Measurements from ENCODE around the gene SYNPO.

SYNPO gene

DNA sequence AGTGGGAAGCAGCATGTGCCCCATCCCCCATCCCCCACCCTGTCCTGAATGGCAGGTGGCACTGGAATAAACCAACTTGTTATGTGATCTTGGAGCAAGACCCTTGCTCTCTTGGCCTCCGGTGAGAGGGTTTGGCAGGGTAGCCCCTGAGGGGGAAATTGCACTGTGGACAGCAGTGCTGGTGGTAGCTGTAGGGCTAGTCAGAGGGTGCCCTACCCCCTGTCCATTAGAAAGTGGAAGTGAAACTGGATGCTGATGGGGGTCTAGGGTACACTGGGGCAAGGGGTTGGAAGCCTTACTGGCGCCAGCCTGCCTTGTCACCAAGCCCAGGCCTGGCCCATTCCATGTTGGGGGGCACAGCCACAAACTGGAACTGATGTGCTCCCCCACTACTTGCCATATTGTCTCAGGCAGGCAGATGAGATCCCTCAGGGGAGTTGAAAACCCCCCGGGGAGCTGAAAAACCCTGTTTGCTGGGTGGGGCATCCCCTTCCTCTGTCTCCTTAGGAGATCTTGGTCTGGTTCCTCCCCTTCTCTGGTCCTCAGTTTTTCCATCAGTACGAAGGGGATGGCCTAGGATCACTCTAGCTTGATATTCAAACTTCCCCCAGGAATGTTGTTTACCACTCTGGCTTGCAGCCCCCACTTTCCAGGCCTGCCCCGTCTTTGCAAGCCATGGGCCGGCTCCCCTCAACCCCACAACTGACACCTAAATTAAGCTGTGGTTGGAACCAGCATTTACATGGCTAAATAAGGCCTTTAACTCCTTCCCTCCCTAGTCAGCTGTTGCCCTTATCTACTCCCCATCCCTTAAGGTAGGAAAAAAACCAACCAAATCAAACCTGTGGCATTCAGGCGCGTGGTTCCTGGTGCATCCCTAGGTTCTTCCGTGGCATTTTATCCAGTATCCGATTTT, 14.4 kb upstream of the SYNPO start:
- no peak for DNase-seq

DNA sequence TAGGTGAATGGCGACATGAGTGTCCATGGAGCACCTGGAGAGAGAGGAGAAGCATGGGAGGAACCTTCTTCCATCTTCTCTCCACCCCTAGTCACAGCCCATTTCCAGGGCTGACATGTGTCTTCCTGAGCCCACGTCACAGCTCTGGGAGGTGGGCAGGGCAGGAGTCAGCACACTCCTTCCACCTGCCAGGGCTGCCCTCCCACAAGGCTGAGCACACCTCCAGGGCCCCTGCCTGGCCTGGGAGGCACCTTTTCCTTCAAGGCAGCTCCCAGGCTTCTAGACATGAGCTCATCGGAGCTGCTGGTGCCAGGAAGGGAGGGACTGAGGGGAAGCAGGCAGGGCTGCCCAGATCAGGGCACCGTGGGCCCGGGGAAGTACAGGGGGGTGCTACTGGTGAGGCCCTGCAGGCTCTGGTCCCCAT, 13.6 kb upstream of the SYNPO start:
- DNase-seq: no peak

DNA sequence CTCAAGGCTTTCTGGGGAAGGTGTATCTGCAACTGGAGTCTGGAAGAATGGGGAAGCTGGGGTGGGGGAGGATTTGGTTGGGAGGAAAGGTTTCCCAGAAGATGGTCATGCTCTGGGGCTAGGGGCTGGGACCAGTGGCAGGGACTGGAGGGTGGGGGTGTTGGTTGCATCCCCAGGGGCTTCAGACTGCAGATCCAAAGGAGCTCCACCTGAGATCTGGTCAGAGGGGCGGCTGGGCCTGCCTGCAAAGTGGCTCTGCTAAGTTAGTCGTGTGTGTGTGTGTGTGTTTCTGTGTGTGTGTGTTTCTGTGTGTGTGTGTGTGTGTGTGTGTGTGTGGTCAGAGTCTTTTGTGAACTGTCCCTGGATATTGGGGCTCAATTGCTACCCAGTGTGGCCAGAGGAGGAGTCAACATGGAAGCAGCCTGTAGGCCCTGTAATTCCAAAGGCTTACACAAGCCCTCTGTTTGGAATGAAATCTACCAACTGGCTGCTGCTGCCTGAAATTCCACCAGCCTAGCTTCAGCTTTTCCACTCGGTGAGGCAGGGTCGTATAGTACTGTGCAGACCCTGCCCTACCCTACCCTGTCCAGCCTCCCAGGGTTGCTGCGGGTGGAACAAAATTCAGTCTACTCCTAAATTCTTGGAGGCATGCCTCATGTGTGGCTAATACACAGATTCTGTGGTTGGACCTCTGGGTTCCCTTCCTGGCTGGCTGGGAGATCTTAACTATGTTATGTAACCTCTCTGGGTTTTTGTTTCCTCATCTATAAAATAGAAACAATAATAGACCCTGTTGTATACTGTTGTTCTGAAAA, 12.5 kb upstream of the SYNPO start:
- no peak for DNase-seq

DNA sequence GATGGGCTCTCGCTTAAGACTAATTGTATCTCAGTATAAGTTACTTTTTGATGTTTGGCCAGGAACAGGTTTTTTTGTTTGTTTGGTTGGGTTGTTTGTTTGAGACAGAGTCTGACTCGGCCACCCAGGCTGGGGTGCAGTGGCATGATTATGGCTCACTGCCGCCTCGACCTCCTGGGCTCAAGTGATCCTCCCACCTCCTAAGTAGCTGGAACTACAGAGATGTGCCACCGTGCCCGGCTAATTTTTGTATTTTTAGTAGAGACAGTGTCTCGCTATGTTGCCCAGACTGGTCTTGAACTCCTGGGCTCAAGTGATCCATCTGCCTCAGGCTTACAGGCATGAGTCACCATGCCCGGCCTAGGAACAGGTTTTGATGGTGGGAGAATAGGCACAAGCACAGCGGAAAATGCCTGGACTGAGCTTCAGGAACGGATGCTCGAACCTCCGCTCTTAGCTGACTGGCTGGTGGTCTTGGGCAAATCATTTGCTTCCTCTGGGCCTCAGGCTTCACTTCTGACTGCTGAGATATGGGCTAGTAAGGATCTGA, 11.4 kb upstream of the SYNPO start:
- DNase-seq: no peak

DNA sequence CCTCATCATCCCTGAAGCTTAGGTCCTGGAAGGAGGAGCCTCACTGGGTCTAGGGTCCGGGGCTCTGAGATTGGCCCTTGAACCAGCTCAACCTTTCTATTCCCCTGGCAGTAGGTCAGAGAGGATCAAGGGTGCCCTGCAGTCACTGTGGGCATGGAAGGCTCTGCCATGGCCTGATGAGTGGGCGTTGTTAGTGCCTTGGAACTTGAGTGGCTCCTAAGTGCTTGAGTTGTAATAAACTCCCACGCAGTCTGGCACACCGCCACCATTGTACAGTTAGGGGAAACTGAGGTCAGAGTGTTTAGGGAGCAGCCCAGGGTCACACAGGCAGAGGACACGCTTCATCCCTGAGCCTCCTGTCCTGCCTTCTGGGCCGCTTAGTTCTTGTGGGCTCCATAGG, 10.4 kb upstream of the SYNPO start:
- no peak for DNase-seq

DNA sequence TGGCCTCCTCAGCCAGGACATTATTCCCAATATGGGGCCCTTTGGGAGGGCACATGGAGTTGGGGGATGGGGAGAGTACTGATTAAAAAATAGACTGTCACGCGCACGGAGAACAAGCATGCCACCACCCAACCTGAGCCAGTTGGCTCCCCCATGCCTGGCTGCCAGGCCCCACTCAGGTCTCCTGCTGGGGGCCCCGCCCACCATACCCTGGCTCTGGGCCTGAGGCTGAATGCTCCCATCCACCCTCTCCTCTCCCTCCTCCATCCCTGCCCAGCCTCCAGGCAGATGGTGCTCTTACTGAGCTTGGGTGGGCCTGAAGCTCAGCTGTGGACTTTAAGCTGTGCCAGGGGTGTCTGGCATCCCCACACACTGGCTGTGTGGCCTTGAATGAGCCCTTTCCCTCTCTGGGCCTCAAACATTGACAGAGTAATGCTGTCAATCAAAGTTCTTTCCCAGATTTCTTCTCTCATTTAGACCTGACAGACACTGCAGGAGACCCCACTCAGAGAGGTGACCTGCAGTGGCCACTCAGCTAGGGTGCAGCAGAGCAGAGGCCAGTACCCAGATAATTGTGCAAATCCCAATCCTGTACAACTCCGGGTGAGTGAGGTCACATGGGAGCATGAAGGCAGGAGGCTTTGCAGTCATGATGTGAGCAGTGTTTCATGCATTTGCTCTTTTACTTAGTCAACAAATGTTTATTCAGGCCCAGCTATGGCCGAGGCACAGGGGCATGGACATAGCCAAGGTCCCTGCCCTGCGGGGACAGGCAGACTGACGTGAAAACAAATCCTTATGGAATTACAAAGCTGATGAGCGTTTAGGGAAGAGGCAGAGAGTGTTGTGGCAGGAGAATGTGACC, 9.8 kb upstream of the SYNPO start:
- no peak for DNase-seq

DNA sequence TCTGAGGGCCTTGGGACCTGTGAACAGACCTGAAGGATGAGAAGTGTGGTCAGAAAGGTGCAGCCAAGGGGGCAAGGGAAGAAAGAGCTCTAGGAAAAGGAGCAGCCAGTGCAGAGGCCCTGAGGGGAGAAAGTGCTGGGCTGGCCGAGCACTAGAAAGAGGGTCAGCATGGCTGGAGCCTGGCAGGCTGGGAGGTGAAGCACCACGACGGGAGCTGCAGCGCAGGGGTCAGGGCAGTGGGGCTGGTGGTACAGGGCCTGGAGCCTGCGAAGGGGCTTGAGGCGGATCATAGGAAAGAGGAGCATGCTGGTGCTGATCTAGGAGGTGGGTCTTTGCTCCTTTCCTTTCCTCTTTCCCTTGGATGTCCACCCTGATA, 9.1 kb upstream of the SYNPO start:
- DNase-seq: no peak

DNA sequence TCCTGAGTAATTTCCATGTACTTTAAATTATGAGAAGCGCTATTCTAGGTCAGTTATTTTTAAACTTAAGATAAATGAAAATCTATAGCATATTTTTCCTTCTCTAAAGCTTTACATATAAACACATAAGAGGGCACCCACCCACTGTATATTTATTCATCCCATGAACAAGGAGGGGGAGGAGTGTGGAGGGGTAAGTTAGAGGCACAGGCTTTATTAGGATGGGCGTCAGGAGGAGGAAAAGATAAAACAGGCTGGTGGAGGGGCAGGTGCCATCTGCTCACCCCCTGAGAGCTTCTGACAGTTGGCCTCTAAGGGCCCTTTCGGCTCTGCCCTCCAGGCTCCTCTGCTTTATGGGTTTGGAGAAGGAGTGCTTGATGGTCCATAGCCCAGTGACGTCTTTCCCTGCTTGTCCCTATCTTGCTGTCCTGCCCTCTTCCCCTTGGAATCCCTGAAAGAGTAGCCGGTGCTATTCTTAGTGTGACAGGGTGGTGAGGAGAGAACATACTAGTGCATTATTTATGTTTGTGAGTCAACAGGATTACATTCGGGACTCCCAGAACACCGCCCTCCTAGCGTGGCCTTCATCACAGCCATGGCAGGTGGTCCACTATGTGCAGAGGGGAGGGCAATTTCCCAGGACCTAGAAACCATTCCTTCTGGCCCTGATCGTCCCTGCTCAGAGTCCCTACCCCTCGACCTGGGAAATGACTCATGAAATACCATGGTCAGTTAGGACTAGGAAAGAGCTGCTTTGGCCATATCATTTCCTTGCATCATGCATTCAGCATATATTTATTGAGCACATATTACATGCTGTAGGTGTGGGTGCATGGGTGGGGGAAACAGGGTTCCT, 7.9 kb upstream of the SYNPO start:
- no peak for DNase-seq

DNA sequence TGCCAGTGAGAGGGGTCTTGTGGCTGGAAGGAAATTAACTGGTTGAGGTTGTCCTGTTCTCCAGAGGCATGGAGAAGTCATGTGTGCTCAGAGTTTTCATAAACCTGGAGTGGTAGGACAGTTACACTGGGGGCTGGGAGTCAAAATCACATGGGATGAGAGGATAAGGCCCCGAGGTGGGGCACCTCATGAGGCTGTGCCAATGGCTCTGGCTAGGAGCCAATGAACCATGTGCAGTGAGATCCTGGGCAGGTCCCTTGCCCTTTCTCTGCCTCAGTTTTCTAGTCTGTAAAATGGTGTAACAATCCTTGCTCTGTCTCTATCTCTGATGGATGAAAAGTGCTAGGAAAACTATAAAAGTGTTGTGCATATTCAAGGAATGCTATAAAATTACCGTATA, 7.0 kb upstream of the SYNPO start:
- no peak for DNase-seq

DNA sequence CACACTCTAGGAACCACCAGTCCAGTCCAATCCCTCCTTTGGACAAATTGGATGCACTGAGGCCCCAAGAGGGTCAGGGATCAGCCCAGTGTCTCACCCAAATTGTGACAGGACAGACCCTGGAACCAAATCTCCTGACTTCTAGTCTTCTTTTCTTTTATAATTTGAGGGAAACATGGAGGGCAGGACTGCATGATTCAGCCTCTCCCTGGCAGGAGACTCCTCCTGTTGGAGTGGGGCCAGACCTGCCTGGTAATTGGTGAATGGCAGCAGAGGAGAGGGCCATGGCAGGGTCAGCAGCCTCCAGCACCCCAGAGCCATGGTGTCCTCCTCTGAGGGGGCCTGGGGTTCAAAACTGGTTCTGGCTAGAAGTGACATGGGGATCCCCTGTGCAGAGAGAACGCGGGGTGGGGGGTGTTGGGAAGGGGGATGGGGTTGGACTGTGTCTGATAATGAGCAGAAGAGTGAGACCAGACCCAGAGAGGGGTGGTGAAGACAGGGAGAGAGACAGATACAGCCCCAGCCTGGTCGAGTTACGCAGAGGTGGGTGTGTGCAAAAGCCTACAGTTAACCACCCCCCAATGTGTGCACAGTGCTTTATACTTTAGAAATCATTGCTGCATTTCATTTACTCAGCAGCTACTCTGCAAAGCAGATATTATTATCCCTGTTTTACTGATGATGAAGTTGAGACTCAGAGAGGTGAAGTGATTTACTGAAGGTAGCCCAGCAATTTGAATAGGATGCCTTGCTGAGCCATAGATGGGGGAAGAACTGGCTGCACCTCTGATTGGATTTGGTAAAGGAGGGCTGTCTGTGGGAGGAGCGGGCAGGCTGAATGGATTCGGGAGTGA, 3.8 kb upstream of the SYNPO start:
- DNase-seq: no peak

DNA sequence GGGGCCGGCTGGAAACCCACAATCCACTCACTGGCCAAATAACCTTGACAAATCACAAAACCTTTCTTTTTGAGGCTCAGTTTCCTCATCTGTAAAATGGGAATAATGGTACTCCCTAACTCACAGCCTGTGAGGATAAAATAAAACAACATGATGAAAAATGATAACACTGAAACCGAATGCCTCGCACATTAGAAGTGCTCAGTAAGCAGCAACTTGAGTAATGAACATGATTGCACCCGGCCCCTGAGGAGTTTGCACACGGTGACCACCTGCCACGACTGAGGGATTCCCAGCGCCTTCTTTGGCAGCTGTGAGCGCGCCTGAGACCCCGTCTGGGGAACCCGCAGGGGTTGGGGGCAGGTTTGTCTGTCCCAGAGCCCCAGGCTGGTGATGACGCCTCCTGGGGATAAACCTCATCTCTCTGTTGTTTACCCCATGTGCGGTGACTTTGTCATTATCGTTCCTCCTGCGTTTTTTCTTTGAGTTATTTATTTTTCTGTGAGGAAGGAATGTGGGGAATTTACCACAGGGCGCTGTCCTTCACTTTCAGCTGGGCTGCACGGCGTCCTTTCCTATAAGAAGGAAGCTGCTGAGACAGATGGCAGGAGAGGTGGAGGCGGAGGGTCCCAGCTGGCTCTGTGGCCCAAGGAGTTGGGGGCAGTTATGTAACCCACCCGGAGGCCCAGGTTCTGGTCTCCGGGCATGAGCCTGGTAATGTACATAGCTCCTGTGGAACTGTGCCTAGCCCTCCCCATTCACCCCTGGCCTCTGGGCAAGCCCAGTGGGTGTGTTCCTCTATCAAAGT, 3.0 kb upstream of the SYNPO start:
- no peak for DNase-seq

DNA sequence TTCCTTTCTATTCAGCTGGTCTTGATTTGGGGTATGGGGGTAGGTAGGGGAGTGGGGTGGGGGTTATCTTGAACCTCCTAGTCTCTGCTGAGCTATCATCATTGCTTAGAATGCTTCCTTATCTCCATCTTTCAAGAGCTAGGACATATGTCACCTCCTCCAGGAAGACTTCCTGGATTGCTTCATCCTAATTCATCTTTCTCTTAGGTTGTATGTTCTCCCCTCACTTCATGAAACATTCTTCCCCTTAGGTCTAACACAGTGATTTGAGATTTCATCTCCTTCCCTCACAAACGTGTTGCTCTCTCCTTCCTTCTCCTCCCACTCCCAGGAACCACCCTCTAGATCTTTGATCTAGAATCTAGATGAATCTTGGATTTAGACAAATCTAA, 2.4 kb upstream of the SYNPO start:
- DNase-seq: no peak

DNA sequence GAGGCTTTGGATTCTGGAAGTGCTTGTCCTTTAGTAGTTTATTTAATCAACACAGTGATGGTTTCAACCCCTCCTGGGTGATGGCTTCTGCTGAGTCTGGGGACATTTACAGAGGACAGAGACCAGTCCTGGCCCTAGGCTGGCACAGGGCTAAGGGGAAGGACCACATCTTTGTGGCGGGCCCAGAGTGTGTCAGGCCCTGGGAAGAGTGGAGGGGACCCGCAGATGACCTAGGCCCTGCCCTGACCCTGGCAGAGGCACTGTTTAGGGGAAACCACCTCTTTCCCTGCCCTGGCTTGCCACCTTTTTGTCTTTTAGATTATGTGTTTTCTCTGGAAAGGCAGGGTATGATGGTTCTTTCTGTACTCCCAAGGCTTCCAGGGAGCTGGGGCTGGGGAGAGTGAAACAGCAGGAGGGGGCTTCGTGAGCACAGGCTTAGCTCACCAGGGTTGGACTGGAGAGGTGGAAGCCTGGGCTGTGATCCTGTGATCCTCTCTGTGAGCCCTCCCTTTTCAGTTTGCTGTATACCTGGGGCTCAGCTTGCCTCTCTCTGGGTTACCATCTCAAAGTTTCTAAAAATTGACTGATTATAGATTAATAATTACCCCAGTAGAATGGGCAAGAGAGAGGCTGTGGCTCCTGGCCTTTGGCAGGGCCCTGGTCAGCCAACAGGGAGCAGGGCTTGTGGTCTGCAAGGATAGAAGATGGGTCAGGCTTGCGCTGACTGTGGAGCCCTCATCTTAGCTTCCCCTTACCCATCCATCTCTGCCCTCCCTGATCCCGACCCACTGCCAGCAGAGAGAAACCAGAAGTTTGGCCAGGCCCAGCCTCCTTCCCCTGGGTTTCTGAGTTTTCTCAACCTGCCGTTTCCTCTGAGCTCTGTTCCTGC, 1.7 kb upstream of the SYNPO start:
- no peak for DNase-seq

DNA sequence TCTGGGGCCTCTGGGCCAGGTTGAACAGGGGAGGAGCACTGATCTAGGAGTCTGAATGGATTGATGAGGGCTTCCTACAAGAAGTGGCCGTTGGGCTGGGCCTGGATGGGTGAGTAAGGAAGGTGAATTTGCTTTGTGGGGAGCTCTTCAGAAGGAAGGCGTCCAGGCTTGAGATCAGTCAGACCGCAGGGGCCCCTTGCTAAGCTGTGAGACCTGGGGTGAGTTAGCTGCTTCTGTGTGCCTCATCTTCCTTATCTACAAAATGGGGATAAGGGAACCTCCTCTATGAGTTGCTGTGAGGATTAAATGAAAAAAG, 1.1 kb upstream of the SYNPO start:
- no peak for DNase-seq

DNA sequence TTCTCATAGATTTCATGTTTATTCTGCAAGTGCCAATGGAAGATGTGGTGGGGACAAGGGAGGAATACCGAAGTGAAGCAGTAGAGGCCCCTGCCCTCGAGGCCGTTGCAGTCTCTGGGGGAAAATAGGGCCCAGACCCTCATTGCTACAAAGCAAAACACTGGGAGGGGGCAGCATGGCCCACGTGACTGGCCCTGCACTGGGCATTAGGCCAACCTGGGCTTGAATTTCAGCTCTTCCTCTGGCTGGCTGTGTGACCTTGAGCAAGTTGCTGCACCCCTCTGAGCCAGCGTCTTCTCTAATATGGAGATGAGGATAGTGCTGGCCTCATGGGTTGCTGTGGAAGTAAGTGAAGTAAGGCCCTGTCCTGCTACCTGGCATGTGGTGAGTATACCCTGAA, 709 bp upstream of the SYNPO start:
- DNase-seq: no peak

DNA sequence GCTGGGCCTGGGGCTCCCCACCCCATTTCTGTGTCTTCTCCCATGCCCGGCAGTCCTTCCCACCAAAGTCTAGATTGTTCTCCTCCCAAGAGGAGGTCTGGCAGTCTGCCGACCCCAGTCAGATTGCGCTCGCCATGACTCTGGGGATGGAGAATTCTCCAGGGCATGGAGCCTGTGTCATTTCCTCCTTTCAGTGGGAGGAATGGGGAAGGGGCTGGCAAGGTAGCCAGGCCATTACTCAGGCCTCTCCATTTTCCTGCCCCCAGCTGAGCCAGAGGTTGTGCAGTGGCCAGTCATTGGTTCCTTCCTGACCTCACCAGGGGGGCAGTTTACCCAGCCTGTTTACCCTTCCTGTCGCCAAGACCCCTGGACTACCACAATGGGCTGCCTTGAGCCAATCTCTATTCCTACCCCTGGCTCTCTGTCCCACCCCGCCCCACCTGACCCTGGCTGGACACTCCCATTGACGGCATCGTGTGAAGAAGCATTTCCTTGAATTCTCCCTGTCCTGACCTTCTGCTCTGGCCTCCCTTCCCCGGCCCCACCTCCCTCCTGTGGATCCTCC, 628 bp downstream of the SYNPO start:
- DNase-seq: no peak

DNA sequence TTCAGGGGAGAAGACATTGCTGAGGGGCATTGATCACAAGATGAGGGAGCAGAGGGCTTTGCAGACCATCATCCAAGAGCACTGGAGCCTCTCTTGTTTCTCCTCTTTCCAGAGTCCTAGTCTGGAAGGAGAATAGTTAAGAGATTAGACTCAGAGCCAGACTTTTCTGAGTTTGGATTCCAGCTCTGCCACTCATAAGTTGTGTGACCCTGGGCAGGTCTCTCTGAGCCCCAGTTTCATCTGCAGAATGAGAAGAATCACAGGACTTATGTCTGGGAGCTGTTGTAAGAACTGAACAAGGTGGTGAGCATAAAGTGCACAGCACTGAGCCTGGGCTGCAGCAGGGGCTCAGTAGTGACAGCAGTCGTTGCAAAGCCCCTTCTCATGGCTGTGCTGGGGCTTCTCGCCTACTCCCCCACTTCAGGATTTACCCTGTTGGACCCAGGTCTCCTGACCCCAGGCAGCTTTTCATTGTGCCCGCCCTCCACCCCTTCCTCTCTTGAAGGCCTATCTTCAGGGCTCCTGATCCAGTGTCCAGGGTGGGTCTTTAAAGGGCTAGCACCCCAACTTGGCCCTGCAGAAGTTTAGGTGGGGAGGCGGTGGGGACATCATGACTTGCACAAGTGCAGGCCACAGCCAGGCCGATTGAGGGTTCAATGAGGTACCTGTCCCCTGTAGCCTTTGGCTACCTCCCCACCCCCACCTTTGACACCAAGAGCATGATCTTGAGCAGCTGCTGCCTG, 1.5 kb downstream of the SYNPO start:
- no peak for DNase-seq

DNA sequence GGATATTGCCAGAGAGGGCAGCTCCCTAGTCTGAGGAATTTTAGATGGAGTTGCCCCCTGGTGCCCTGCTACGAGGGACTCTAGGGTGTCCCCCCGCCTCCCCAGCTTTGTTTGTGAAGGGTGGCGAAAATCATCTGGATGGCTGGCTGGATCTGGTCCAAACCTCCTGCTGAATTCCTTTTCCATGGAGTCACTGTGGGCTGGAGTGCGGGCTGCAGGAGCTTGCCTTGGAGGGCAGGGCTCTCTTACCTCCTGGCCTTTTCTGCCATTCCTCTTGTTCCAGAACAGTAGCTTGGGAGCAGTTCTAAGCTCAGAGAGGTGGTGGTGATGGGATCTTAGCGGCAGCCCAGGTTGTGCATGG, 2.1 kb downstream of the SYNPO start:
- DNase-seq: no peak

Data from NCI-H526 (cell line).